GM19395 (cell line): ENCODE measurements around the gene ELMOD1.

Experiments
- ATAC-seq: cut with Tn5 transposase; IDR thresholded peaks from one replicate; pipeline ENCODE4 v1.9.1; 2021; ENCODE audit warnings: mild to moderate bottlenecking, moderate library complexity; ENCODE audit not compliant: unreplicated experiment

ELMOD1 gene

DNA sequence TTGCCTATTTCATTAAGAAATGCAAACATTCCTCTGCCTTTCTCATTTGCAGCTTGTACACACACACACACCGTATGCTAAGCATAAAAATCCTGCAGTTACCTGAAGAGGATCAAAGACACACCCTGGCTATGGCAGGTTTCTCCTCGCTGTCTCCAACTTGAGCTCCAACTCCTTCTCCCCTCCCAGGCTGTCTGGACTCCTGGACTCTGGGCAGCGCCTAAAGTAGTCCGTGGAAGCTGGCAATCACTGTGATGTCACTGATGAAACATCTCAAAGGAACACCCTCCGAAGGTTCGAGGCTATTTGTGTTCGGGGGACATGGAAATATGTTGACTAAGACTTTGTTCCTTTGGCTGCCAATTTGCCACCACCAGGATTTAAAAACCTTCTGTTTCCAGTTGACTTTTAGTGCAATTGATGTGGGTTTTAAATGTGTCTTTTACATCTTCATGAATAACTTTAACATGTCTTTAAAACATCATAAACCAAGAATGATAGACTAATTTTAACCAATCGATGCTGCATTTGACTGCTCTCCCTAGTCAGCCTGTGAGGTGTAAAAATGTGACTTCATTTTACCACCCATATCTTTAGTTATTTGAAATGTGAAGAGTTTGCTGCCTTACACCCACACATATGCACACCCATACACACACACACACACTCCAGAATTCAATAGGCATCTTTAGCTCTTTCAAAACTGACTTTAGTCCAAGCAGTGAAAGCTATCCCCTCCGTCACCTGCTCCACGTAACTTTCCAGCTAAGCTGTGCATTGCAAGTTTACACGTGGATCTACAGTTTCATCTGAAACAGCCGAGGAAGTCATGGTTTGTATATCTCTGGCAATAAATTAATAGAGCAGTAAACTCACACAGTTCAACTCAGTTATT lies 121.2 kb downstream of the ELMOD1 start, which contains the start of gene SLN:
TSS of gene SLN (minus strand) at position 196 of the 895 bp plus-strand sequence.
- ATAC-seq, result no peak

DNA sequence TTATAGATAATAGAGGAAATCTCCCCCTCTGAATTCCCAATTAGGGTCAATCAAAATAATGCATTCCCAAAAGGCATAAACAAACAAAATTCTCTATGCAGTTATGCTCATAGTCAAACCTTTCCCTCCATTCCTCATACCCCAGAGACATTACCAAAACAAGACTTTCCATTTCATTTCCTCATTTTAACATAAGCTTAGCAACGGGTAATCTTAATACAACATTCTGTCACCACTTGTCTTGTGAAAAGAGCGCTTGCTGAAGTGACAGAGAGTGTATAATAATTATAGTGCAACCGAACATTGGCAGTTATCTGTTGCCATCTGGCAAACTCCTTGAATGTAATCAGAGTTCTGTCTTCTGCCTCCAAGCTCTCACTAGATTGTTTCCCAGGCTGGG lies 122.1 kb downstream of the ELMOD1 start:
- ATAC-seq, result no peak
